K562 (cell line): ENCODE measurements around the gene TULP4. TPM values are rescaled to one million over a fixed set of nuclear protein-coding genes. Genes with fewer than 3 reads are reported as not detected.

ENCODE experiments used
- ATAC-seq: fragments of 200-7000 bp; cut with Tn5 transposase; 3 replicates; pipeline ENCODE4 v1.9.1; 2020; ENCODE audit warnings: moderate library complexity
- BruUV-seq: library from RNA; stranded (reverse); fragments of 400-500 nt; replicated peaks from 2 replicates; lab custom pipeline; 2021; lab: Mats Ljungman, UMichigan
- CTCF ChIA-PET: fragments of 300-600 bp; formaldehyde crosslinking; extraction: SDS; loops from one replicate; lab custom pipeline; 2021; ENCODE audit warnings: low intra/inter-chr PET ratio; lab: Yijun Ruan, JAX
- POLR2A ChIA-PET: fragments of 300-600, 350-650 bp; sonication (Branson Sonifier 250); formaldehyde crosslinking; extraction: SDS; loops from one replicate; lab custom pipeline; 2021; ENCODE audit warnings: antibody characterized with exemption, inconsistent platforms; lab: Yijun Ruan, JAX
- DNase-seq, 4 experiments: peaks; one replicate each; pipeline versions ENCODE4 v3.0.0 to v3.0.0-alpha.2; 2011 to 2018; ENCODE audit warnings: low spot score in 3 of 4, mixed read lengths in 3 of 4; ENCODE audit errors: extremely low read depth in 1 of 4
- FAIRE-seq: peaks from 2 replicates; lab custom pipeline; 2011; peaks lifted over from hg19 to GRCh38; lab: Jason Lieb, UNC
- H2AFZ ChIP-seq: 2 replicates; pipeline ENCODE4 v1.6.0; 2011; ENCODE audit warnings: low read depth, low read length, control low read depth, inconsistent platforms
- H3K27ac ChIP-seq: fragments of 200-600 bp; 3 replicates; pipeline ENCODE4 v1.8.0; 2011; ENCODE audit warnings: low read depth, mild to moderate bottlenecking, control low read depth, inconsistent platforms, low read length, moderate library complexity, mixed read lengths; ENCODE audit errors: extremely low read depth
- H3K27me3 ChIP-seq, 2 experiments: fragments of 300-600 bp in 1 of 2; 2 replicates in 1 of 2; 3 replicates in 1 of 2; pipeline versions ENCODE4 v1.6.0 to v1.8.0; 2011; ENCODE audit warnings: inconsistent platforms in 2 of 2, low read length in 2 of 2, mild to moderate bottlenecking in 1 of 2, mixed read lengths in 1 of 2, moderate library complexity in 1 of 2; ENCODE audit not compliant: control insufficient read depth in 2 of 2, insufficient read depth in 2 of 2
- H3K36me3 ChIP-seq: fragments of 300-600 bp; 3 replicates; pipeline ENCODE4 v1.8.0; 2011; ENCODE audit warnings: mild to moderate bottlenecking, low read length, inconsistent platforms; ENCODE audit not compliant: control insufficient read depth, insufficient read depth
- H3K4me1 ChIP-seq, 2 experiments: fragments of 200-600 bp in 1 of 2; replicated peaks in 1 of 2; 2 replicates in 1 of 2; 3 replicates in 1 of 2; pipeline versions ENCODE4 v1.5.1 to v1.8.0; 2011; ENCODE audit warnings: inconsistent platforms in 2 of 2, low read length in 2 of 2, mild to moderate bottlenecking in 1 of 2, mixed read lengths in 1 of 2, moderate library complexity in 1 of 2; ENCODE audit not compliant: control insufficient read depth in 2 of 2, insufficient read depth in 2 of 2
- H3K4me2 ChIP-seq: 2 replicates; pipeline ENCODE4 v1.6.1; 2011; ENCODE audit warnings: low read length, control low read depth, inconsistent platforms, mixed read lengths; ENCODE audit not compliant: insufficient read depth
- H3K4me3 ChIP-seq: fragments of 200-600 bp; sonication (generic), shearing (Covaris generic); 2 replicates; pipeline ENCODE4 v1.5.1; 2016; ENCODE audit warnings: control low read depth, inconsistent platforms
- H3K79me2 ChIP-seq: fragments of 200-600 bp; 3 replicates; pipeline ENCODE4 v1.8.0; 2011; ENCODE audit warnings: low read length, inconsistent platforms; ENCODE audit not compliant: control insufficient read depth, insufficient read depth
- H3K9ac ChIP-seq, 2 experiments: 2 replicates each; pipeline versions ENCODE4 v1.6.0 to v1.6.1; 2011; ENCODE audit warnings: low read depth in 2 of 2, low read length in 2 of 2, control low read depth in 1 of 2, inconsistent platforms in 1 of 2, mild to moderate bottlenecking in 1 of 2, mixed read lengths in 1 of 2; ENCODE audit not compliant: insufficient read depth in 1 of 2
- H3K9me1 ChIP-seq: one replicate; pipeline ENCODE4 v1.6.0; 2011; ENCODE audit warnings: inconsistent platforms, mild to moderate bottlenecking, low read length, moderate library complexity; ENCODE audit not compliant: control insufficient read depth, insufficient read depth
- H3K9me3 ChIP-seq: replicated peaks from 2 replicates; pipeline ENCODE4 v1.5.1; 2011; ENCODE audit warnings: low read depth, low read length, inconsistent platforms; ENCODE audit not compliant: control insufficient read depth, insufficient read depth
- H4K20me1 ChIP-seq: replicated peaks from 2 replicates; pipeline ENCODE4 v1.6.1; 2011; ENCODE audit warnings: low read length, inconsistent platforms, mixed read lengths; ENCODE audit not compliant: control insufficient read depth, insufficient read depth
- WGBS: fragments of 100-300 bp; shearing (Covaris generic); methylation state at CpG from one replicate; pipeline ENCODE4 v1.1.6; 2016; ENCODE audit warnings: low coverage, mixed read lengths; ENCODE audit not compliant: insufficient coverage; ENCODE audit errors: missing lambda C conversion rate; 5-methylcytosine and 5-hydroxymethylcytosine counted together
- in situ Hi-C: fragments of 300-500 bp; cut with MboI; formaldehyde crosslinking; loops from 4 replicates; pipeline ENCODE4 v1.15.0; 2018; ENCODE audit warnings: inconsistent platforms, mixed read lengths
- intact Hi-C: fragments of 100-400 bp; cut with micrococcal nuclease; formaldehyde crosslinking; loops from 2 replicates; pipeline ENCODE4 v1.14.2; 2022
- polyA plus RNA-seq, 8 experiments: library from polyadenylated mRNA; depleted of rRNA in 4 of 8; stranded (reverse) in 5 of 8; unstranded in 3 of 8; fragments of >200 nt; fragmentation: Nextera tagmentation in 2 of 8; fragmentation: Illumina TruSeq in 1 of 8; extraction: Ambion mirVana in 2 of 8; extraction: Trizol in 1 of 8; gene quantifications; 2 replicates each; pipeline versions ENCODE4 v1.2.1 to v1.2.3, GENCODE V29; 2011 to 2014; ENCODE audit warnings: inconsistent platforms in 1 of 8, missing spikeins in 1 of 8
- total RNA-seq, 7 experiments: library from RNA; depleted of rRNA in 6 of 7; stranded (reverse); fragments of >200 nt in 6 of 7; fragmentation: Illumina TruSeq in 2 of 7; extraction: Trizol in 2 of 7; gene quantifications; 2 replicates each; pipeline versions ENCODE4 v1.2.1 to v1.2.3, GENCODE V29; 2011 to 2021; ENCODE audit warnings: low replicate concordance in 1 of 7
- TF ChIP-seq, protein P1 (sequence below), 2 experiments: fragments of 450-650 bp; IDR thresholded peaks; 2 replicates each; pipeline ENCODE4 v1.6.1; 2018; ENCODE audit warnings: mild to moderate bottlenecking in 2 of 2, low read depth in 1 of 2; ENCODE audit not compliant: partially characterized antibody in 2 of 2
- TF ChIP-seq, protein P2 (sequence below): fragments of 450-650 bp; IDR thresholded peaks from one replicate; pipeline ENCODE4 v1.6.1; 2018; ENCODE audit warnings: mild to moderate bottlenecking, moderate library complexity; ENCODE audit not compliant: partially characterized antibody

The TULP4 gene
- total and polyA plus RNA-seq, 9 of the 15 experiments (the other 6 are each of a cell fraction or from before 2014, with no cell fraction given), result 1.2 to 50.4 (median 11.0) TPM

DNA sequence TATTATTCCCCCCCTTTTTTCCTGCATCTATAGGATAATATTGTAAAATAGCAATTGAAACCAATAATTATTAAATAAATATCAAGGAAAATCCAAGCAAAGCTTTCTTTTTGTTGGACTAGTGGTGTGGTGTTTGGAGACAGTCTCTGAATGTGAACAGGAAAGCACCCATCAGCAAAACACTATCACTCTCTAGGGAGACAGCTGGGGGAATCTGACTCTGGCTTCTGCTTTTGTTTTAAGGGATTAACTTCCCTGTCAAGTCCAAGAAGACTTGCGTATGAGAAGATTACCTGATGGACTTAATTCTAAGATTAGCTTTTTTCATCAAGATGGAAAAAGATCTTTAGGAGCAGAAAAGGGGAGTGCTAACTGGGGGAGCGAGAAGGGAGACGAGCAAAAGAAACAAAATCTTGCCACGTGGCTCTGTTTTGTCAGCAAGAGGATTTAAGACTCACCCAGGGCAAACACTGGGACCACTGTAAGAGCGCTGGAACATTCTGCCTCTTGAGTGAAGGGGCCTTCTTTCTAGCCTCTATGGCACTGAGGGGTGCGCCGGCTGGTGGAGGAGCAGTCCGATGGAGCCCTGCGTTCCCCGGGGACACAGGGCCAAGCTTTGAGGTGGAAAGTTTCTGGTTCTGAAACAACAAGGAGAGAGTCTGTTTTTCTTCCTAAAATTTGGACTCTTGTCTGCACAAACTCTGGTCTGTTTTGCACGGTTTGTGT lies 570 bp downstream of the TULP4 start:
- Histone ChIP-seq H3K36me3 (peaks cover 14% of the 10 kb centered on the region; the same call in 1 of the 3 replicates), H3K9me3 (no peaks in the 10 kb centered on the region), H3K4me1 (no peaks in the 10 kb centered on the region), H3K27me3 (no peaks in the 10 kb centered on the region), H3K79me2 (no peaks in the 10 kb centered on the region), H3K4me3 (no peak overlapping the region), H3K4me2 (no peak overlapping the region), H3K9me1 (no peaks in the 10 kb centered on the region), H3K27ac (no peak overlapping the region), H4K20me1 (no peaks in the 10 kb centered on the region), H2AFZ (no peak overlapping the region), H3K9ac (no peak overlapping the region)
- FAIRE-seq, result no peak
- ChIA-PET POLR2A (interaction anchor here (1.6 kb wide), 1 partner anchor 12 kb away, joined by 3 read pairs; no protein-coding TSS in a partner anchor), CTCF (no interaction called here)
- TSS peak; percentile 40 for BruUV-seq
- DNase-seq, result no peak
- no peak for ATAC-seq
- in situ Hi-C loops, result no loop called here
- TF ChIP-seq, protein P1, sequence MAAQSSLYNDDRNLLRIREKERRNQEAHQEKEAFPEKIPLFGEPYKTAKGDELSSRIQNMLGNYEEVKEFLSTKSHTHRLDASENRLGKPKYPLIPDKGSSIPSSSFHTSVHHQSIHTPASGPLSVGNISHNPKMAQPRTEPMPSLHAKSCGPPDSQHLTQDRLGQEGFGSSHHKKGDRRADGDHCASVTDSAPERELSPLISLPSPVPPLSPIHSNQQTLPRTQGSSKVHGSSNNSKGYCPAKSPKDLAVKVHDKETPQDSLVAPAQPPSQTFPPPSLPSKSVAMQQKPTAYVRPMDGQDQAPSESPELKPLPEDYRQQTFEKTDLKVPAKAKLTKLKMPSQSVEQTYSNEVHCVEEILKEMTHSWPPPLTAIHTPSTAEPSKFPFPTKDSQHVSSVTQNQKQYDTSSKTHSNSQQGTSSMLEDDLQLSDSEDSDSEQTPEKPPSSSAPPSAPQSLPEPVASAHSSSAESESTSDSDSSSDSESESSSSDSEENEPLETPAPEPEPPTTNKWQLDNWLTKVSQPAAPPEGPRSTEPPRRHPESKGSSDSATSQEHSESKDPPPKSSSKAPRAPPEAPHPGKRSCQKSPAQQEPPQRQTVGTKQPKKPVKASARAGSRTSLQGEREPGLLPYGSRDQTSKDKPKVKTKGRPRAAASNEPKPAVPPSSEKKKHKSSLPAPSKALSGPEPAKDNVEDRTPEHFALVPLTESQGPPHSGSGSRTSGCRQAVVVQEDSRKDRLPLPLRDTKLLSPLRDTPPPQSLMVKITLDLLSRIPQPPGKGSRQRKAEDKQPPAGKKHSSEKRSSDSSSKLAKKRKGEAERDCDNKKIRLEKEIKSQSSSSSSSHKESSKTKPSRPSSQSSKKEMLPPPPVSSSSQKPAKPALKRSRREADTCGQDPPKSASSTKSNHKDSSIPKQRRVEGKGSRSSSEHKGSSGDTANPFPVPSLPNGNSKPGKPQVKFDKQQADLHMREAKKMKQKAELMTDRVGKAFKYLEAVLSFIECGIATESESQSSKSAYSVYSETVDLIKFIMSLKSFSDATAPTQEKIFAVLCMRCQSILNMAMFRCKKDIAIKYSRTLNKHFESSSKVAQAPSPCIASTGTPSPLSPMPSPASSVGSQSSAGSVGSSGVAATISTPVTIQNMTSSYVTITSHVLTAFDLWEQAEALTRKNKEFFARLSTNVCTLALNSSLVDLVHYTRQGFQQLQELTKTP (IDR thresholded peaks at IDR 0.05; ENCODE audit: low read depth in 1 of 2, partially characterized antibody in 2 of 2), result no peak
- TF ChIP-seq, protein P2, sequence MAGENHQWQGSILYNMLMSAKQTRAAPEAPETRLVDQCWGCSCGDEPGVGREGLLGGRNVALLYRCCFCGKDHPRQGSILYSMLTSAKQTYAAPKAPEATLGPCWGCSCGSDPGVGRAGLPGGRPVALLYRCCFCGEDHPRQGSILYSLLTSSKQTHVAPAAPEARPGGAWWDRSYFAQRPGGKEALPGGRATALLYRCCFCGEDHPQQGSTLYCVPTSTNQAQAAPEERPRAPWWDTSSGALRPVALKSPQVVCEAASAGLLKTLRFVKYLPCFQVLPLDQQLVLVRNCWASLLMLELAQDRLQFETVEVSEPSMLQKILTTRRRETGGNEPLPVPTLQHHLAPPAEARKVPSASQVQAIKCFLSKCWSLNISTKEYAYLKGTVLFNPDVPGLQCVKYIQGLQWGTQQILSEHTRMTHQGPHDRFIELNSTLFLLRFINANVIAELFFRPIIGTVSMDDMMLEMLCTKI, result no peak
- intact Hi-C loops, result no loop called here
- WGBS, result 82% methylated on average over 11 of the region's 11 CpGs
